SK-N-SH (cell line): Measurements from ENCODE around the gene NMS. TPM values are rescaled to one million over a fixed set of nuclear protein-coding genes. Genes with fewer than 3 reads are reported as not detected.

Experiments
- CTCF ChIA-PET: fragments of 300-600, 350-600 bp; formaldehyde crosslinking; extraction: SDS; loops from one replicate; lab custom pipeline; 2021; lab: Yijun Ruan, JAX
- POLR2A ChIA-PET: fragments of 350-600 bp; sonication (Branson Sonifier 250); formaldehyde crosslinking; extraction: SDS; loops from one replicate; lab custom pipeline; 2020; ENCODE audit warnings: antibody characterized with exemption, inconsistent platforms; lab: Yijun Ruan, JAX
- DNase-seq: peaks from one replicate; pipeline ENCODE4 v3.0.0; 2012
- H2AFZ ChIP-seq: fragments of 200-600 bp; sonication (generic); 2 replicates; pipeline ENCODE4 v1.8.1; 2016; ENCODE audit warnings: antibody characterized with exemption, mild to moderate bottlenecking, low read depth
- H3F3A ChIP-seq: fragments of 200-600 bp; sonication (generic); replicated peaks from 2 replicates; pipeline ENCODE3; 2016; ENCODE audit warnings: antibody characterized with exemption, mild to moderate bottlenecking; ENCODE audit not compliant: insufficient read depth
- H3K27ac ChIP-seq, 2 experiments: fragments of 200-500 bp in 1 of 2; fragments of 200-600 bp in 1 of 2; sonication (Bioruptor generic) in 1 of 2; sonication (generic), shearing (Covaris generic) in 1 of 2; 2 replicates each; pipeline versions ENCODE4 v1.5.1 to v1.6.1; 2014 to 2016; ENCODE audit warnings: low read depth in 2 of 2, inconsistent platforms in 1 of 2, low read length in 1 of 2, mild to moderate bottlenecking in 1 of 2, mixed read lengths in 1 of 2
- H3K27me3 ChIP-seq: fragments of 200-600 bp; sonication (generic), shearing (Covaris generic); 2 replicates; pipeline ENCODE4 v1.6.1; 2016; ENCODE audit warnings: mixed run types; ENCODE audit not compliant: insufficient read depth
- H3K36me3 ChIP-seq, 2 experiments: fragments of 200-500 bp in 1 of 2; fragments of 200-600 bp in 1 of 2; sonication (Bioruptor generic) in 1 of 2; sonication (generic) in 1 of 2; replicated peaks in 1 of 2; 2 replicates each; pipeline versions ENCODE3 to v1.5.1; 2014 to 2016; ENCODE audit warnings: low read length in 1 of 2, mild to moderate bottlenecking in 1 of 2; ENCODE audit not compliant: insufficient read depth in 2 of 2, control insufficient read depth in 1 of 2
- H3K4me1 ChIP-seq, 2 experiments: fragments of 200-500 bp in 1 of 2; fragments of 200-600 bp in 1 of 2; sonication (Bioruptor generic) in 1 of 2; sonication (generic), shearing (Covaris generic) in 1 of 2; 2 replicates each; pipeline versions ENCODE4 v1.5.1 to v1.6.1; 2014 to 2016; ENCODE audit warnings: low read depth in 1 of 2, low read length in 1 of 2, mixed run types in 1 of 2; ENCODE audit not compliant: insufficient read depth in 2 of 2, control insufficient read depth in 1 of 2
- H3K4me2 ChIP-seq: fragments of 200-600 bp; sonication (generic), shearing (Covaris generic); 2 replicates; pipeline ENCODE4 v1.6.1; 2017; ENCODE audit warnings: mixed run types
- H3K4me3 ChIP-seq, 2 experiments: fragments of 200-500 bp in 1 of 2; fragments of 200-600 bp in 1 of 2; sonication (Bioruptor generic) in 1 of 2; sonication (generic), shearing (Covaris generic) in 1 of 2; 2 replicates each; pipeline versions ENCODE4 v1.5.1 to v1.8.1; 2014 to 2016; ENCODE audit warnings: low read depth in 2 of 2, inconsistent platforms in 1 of 2, low read length in 1 of 2, mild to moderate bottlenecking in 1 of 2, mixed read lengths in 1 of 2, moderate library complexity in 1 of 2
- H3K79me2 ChIP-seq: fragments of 200-600 bp; sonication (generic); 2 replicates; pipeline ENCODE4 v1.8.1; 2017; ENCODE audit warnings: mild to moderate bottlenecking; ENCODE audit not compliant: insufficient read depth
- H3K9ac ChIP-seq: fragments of 200-600 bp; sonication (generic); 2 replicates; pipeline ENCODE4 v1.6.1; 2017; ENCODE audit warnings: mixed run types
- H3K9me2 ChIP-seq: fragments of 200-600 bp; sonication (generic); 2 replicates; pipeline ENCODE4 v1.6.1; 2017; ENCODE audit warnings: mixed run types
- H3K9me3 ChIP-seq: fragments of 200-600 bp; sonication (generic); 2 replicates; pipeline ENCODE4 v1.6.1; 2017; ENCODE audit warnings: mixed run types, mild to moderate bottlenecking, moderate library complexity
- H4K20me1 ChIP-seq: fragments of 200-600 bp; sonication (generic); 2 replicates; pipeline ENCODE4 v1.6.1; 2017; ENCODE audit warnings: mild to moderate bottlenecking, mixed run types; ENCODE audit not compliant: insufficient read depth
- CHD2 ChIP-seq: fragments of 150-350 bp; IDR thresholded peaks from 2 replicates; pipeline ENCODE4 v1.6.1; 2018; ENCODE audit warnings: low read length; ENCODE audit not compliant: partially characterized antibody
- CTCF ChIP-seq: fragments of 200-600 bp; sonication (generic); IDR thresholded peaks from 2 replicates; pipeline ENCODE4 v1.6.1; 2017; ENCODE audit warnings: antibody characterized with exemption, mild to moderate bottlenecking, moderate library complexity
- EP300 ChIP-seq, 2 experiments: IDR thresholded peaks; 2 replicates each; pipeline versions ENCODE4 v1.4.0 to v1.6.1; 2012; ENCODE audit warnings: borderline replicate concordance in 1 of 2, low read depth in 1 of 2, low read length in 1 of 2
- FOSL2 ChIP-seq: IDR thresholded peaks from 2 replicates; pipeline ENCODE4 v1.4.0; 2012; ENCODE audit warnings: low read depth, mild to moderate bottlenecking, moderate library complexity, borderline replicate concordance
- FOXJ3 ChIP-seq: sonication (generic); formaldehyde crosslinking; IDR thresholded peaks from 2 replicates; pipeline ENCODE4 v1.5.1; 2020; ENCODE audit warnings: mild to moderate bottlenecking, missing genetic modification reagents
- GATA2 ChIP-seq: sonication (generic); formaldehyde crosslinking; IDR thresholded peaks from 2 replicates; pipeline ENCODE4 v1.5.0; 2020; ENCODE audit warnings: mild to moderate bottlenecking, missing genetic modification reagents
- JUND ChIP-seq: IDR thresholded peaks from 2 replicates; pipeline ENCODE4 v1.4.0; 2012
- MAX ChIP-seq: IDR thresholded peaks from 2 replicates; pipeline ENCODE4 v1.4.0; 2012; ENCODE audit warnings: low read depth
- MEF2A ChIP-seq: IDR thresholded peaks from 2 replicates; pipeline ENCODE4 v1.4.0; 2012; ENCODE audit warnings: low read depth, borderline replicate concordance
- POLR2AphosphoS5 ChIP-seq: IDR thresholded peaks from 2 replicates; pipeline ENCODE4 v1.6.1; 2012; ENCODE audit warnings: low read depth, low read length
- RCOR1 ChIP-seq: fragments of 150-350 bp; IDR thresholded peaks from 2 replicates; pipeline ENCODE4 v1.6.1; 2017; ENCODE audit warnings: antibody characterized with exemption, low read length
- TAF1 ChIP-seq: IDR thresholded peaks from 2 replicates; pipeline ENCODE4 v1.6.1; 2012; ENCODE audit warnings: low read depth, mild to moderate bottlenecking, low read length, moderate library complexity, borderline replicate concordance
- TCF12 ChIP-seq: IDR thresholded peaks from 2 replicates; pipeline ENCODE4 v1.4.0; 2012
- WGBS: methylation state at CpG from one replicate; pipeline ENCODE4 v1.1.6; 2017; ENCODE audit warnings: low lambda C conversion rate; 5-methylcytosine and 5-hydroxymethylcytosine counted together
- polyA plus RNA-seq, 3 experiments: library from polyadenylated mRNA; depleted of rRNA; stranded (reverse); fragments of >200 nt; gene quantifications; 2 replicates each; pipeline ENCODE4 v1.2.3, GENCODE V29; 2012
- TF ChIP-seq, protein P1 (sequence below): fragments of 150-350 bp; IDR thresholded peaks from 2 replicates; pipeline ENCODE4 v1.6.1; 2016; ENCODE audit warnings: mild to moderate bottlenecking, low read depth, low read length
- TF ChIP-seq, protein P2 (sequence below): IDR thresholded peaks from 2 replicates; pipeline ENCODE4 v1.6.1; 2012; ENCODE audit warnings: mild to moderate bottlenecking, low read depth, low read length, moderate library complexity
- TF ChIP-seq, protein P3 (sequence below): fragments of 150-350 bp; IDR thresholded peaks from 2 replicates; pipeline ENCODE4 v1.6.1; 2017; ENCODE audit warnings: antibody characterized with exemption, low read length, low read depth, borderline replicate concordance

Gene NMS
- polyA plus RNA-seq, 1 of the 3 experiments (the other 2 are of a cell fraction): not detected

DNA sequence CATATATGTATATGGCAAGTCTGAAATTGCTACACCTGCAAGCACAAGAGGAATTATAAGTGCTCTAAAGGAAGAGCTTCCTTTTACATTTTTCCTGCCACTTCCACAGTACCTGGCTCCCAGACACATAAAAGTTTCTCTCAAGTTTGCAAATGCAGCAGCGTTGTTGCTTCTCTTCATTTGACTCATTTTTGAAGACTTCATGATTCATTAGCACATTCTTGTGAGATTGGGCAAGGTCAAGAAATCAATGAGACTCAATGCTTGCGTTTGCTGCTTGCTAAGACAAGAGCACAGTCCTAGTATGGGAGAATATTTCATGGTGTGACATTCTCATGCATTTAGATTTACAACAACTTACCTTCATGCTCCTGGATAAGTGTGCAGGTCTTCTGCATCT is 49.9 kb downstream of the NMS start:
- 10% methylated on average over 2 of the region's 2 CpGs for WGBS
- ChIA-PET POLR2A (no interaction called here), CTCF (interaction anchor here (0.8 to 1.4 kb wide), 2 partner anchors 21 to 37 kb away, joined by 4 read pairs; no protein-coding TSS in a partner anchor)
- no peaks in the 10 kb centered on the region for H3K9me2 ChIP-seq
- TF ChIP-seq, protein P1, sequence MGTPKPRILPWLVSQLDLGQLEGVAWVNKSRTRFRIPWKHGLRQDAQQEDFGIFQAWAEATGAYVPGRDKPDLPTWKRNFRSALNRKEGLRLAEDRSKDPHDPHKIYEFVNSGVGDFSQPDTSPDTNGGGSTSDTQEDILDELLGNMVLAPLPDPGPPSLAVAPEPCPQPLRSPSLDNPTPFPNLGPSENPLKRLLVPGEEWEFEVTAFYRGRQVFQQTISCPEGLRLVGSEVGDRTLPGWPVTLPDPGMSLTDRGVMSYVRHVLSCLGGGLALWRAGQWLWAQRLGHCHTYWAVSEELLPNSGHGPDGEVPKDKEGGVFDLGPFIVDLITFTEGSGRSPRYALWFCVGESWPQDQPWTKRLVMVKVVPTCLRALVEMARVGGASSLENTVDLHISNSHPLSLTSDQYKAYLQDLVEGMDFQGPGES: no peak
- TF ChIP-seq RCOR1: no peak
- TF ChIP-seq TAF1: no peak
- TF ChIP-seq CHD2: no peak
- TF ChIP-seq JUND: no peak
- TF ChIP-seq FOXJ3 (CRISPR knock-in tag): no peak
- no peak for TF ChIP-seq MEF2A
- no peak for TF ChIP-seq CTCF
- TF ChIP-seq, protein P2, sequence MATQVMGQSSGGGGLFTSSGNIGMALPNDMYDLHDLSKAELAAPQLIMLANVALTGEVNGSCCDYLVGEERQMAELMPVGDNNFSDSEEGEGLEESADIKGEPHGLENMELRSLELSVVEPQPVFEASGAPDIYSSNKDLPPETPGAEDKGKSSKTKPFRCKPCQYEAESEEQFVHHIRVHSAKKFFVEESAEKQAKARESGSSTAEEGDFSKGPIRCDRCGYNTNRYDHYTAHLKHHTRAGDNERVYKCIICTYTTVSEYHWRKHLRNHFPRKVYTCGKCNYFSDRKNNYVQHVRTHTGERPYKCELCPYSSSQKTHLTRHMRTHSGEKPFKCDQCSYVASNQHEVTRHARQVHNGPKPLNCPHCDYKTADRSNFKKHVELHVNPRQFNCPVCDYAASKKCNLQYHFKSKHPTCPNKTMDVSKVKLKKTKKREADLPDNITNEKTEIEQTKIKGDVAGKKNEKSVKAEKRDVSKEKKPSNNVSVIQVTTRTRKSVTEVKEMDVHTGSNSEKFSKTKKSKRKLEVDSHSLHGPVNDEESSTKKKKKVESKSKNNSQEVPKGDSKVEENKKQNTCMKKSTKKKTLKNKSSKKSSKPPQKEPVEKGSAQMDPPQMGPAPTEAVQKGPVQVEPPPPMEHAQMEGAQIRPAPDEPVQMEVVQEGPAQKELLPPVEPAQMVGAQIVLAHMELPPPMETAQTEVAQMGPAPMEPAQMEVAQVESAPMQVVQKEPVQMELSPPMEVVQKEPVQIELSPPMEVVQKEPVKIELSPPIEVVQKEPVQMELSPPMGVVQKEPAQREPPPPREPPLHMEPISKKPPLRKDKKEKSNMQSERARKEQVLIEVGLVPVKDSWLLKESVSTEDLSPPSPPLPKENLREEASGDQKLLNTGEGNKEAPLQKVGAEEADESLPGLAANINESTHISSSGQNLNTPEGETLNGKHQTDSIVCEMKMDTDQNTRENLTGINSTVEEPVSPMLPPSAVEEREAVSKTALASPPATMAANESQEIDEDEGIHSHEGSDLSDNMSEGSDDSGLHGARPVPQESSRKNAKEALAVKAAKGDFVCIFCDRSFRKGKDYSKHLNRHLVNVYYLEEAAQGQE: no peak
- TF ChIP-seq, protein P3, sequence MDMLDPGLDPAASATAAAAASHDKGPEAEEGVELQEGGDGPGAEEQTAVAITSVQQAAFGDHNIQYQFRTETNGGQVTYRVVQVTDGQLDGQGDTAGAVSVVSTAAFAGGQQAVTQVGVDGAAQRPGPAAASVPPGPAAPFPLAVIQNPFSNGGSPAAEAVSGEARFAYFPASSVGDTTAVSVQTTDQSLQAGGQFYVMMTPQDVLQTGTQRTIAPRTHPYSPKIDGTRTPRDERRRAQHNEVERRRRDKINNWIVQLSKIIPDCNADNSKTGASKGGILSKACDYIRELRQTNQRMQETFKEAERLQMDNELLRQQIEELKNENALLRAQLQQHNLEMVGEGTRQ: no peak
- TF ChIP-seq FOSL2: no peak
- TF ChIP-seq EP300 (IDR thresholded peaks at IDR 0.05; ENCODE audit: borderline replicate concordance in 1 of 2, low read depth in 1 of 2, low read length in 1 of 2): no peak
- no peak for TF ChIP-seq MAX
- TF ChIP-seq GATA2 (CRISPR knock-in tag): no peak
- no peak for TF ChIP-seq TCF12
- TF ChIP-seq POLR2AphosphoS5: no peak
- no peak overlapping the region for H3K9ac ChIP-seq
- H3K79me2 ChIP-seq: no peaks in the 10 kb centered on the region
- H3K27ac ChIP-seq: no peak overlapping the region
- H2AFZ ChIP-seq: no peak overlapping the region
- H3K4me1 ChIP-seq: no peaks in the 10 kb centered on the region
- DNase-seq: no peak
- no peaks in the 10 kb centered on the region; the same call in 1 of the 2 replicates for H3K27me3 ChIP-seq
- no peak overlapping the region for H3K4me3 ChIP-seq
- H4K20me1 ChIP-seq: no peaks in the 10 kb centered on the region
- no peaks in the 10 kb centered on the region for H3K9me3 ChIP-seq
- no peaks in the 10 kb centered on the region for H3F3A ChIP-seq
- no peaks in the 10 kb centered on the region for H3K36me3 ChIP-seq
- no peak overlapping the region for H3K4me2 ChIP-seq
